CD4-positive, alpha-beta T cell (primary cell): ENCODE results near the gene SCAF4. TPM values are rescaled to one million over a fixed set of nuclear protein-coding genes. Genes with fewer than 3 reads are reported as not detected.
A peak's percentile ranks its signal among the peaks of the same experiment; 100 is the strongest.

Experiments used
- ATAC-seq: fragments of 200-7000 bp; cut with Tn5 transposase; one replicate; pipeline ENCODE4 v1.10.0; 2022; ENCODE audit warnings: mild to moderate bottlenecking; ENCODE audit not compliant: poor library complexity
- CTCF ChIA-PET: fragments of 350-600 bp; sonication (Branson Sonifier 250); formaldehyde crosslinking; loops from one replicate; lab custom pipeline; 2021; ENCODE audit warnings: antibody characterized with exemption, inconsistent platforms; lab: Charles Lee
- POLR2A ChIA-PET: fragments of 350-600 bp; sonication (Branson Sonifier 250); formaldehyde crosslinking; loops from one replicate; lab custom pipeline; 2021; ENCODE audit warnings: antibody characterized with exemption, inconsistent platforms; lab: Charles Lee
- DNase-seq, 14 experiments: peaks; one replicate each; pipeline ENCODE4 v3.0.0-alpha.2; 2013 to 2020; ENCODE audit warnings: mixed read lengths in 2 of 14
- H3K27ac ChIP-seq, 2 donors: one replicate each; pipeline versions ENCODE4 v1.5.1 to v1.7.0; 2013; ENCODE audit warnings: low read length in 2 of 2, low read depth in 1 of 2, mild to moderate bottlenecking in 1 of 2
- H3K27me3 ChIP-seq, 2 experiments: 1 replicate in 1 of 2; 2 replicates in 1 of 2; pipeline versions ENCODE4 v1.6.1 to v1.7.0; 2013; ENCODE audit warnings: low read length in 2 of 2, control low read depth in 1 of 2, mild to moderate bottlenecking in 1 of 2, moderate library complexity in 1 of 2; ENCODE audit not compliant: insufficient read depth in 2 of 2, control insufficient read depth in 1 of 2
- H3K36me3 ChIP-seq: one replicate; pipeline ENCODE4 v1.6.1; 2013; ENCODE audit warnings: low read length, control low read depth; ENCODE audit not compliant: insufficient read depth
- H3K4me1 ChIP-seq: one replicate; pipeline ENCODE4 v1.6.1; 2013; ENCODE audit warnings: low read length, control low read depth; ENCODE audit not compliant: insufficient read depth
- H3K4me3 ChIP-seq: one replicate; pipeline ENCODE4 v1.5.1; 2013; ENCODE audit warnings: mild to moderate bottlenecking, low read length, moderate library complexity
- H3K9me3 ChIP-seq, 2 experiments: 1 replicate in 1 of 2; 2 replicates in 1 of 2; pipeline versions ENCODE4 v1.6.1 to v1.7.0; 2013; ENCODE audit warnings: low read length in 2 of 2, mild to moderate bottlenecking in 2 of 2, control low read depth in 1 of 2, moderate library complexity in 1 of 2; ENCODE audit not compliant: control insufficient read depth in 1 of 2, insufficient read depth in 1 of 2
- H3K27ac Mint-ChIP-seq: one replicate; pipeline ENCODE4 v1.8.0; 2020; ENCODE audit warnings: mixed read lengths
- H3K27me3 Mint-ChIP-seq: one replicate; pipeline ENCODE4 v1.8.0; 2021; ENCODE audit warnings: mixed read lengths
- H3K36me3 Mint-ChIP-seq: one replicate; pipeline ENCODE4 v1.8.0; 2021; ENCODE audit warnings: low read depth, mixed read lengths
- H3K4me1 Mint-ChIP-seq: one replicate; pipeline ENCODE4 v1.8.0; 2021; ENCODE audit warnings: low read depth, mixed read lengths
- H3K4me3 Mint-ChIP-seq: one replicate; pipeline ENCODE4 v1.8.0; 2020; ENCODE audit warnings: mild to moderate bottlenecking, mixed read lengths
- H3K9me3 Mint-ChIP-seq: one replicate; pipeline ENCODE4 v1.8.0; 2020; ENCODE audit warnings: mixed read lengths
- intact Hi-C, 2 experiments: fragments of 100-400 bp; cut with DNase I in 1 of 2; cut with micrococcal nuclease in 1 of 2; formaldehyde crosslinking; loops; one replicate each; pipeline versions ENCODE4 v1.15.1 to v1.9.0; 2023 to 2025; cut with DNase I, micrococcal nuclease
- total RNA-seq, 174 experiments: library from RNA in 2 of 174; stranded (reverse) in 2 of 174; gene quantifications; one replicate each; pipeline ENCODE4 v1.2.3 and lab custom pipeline; 2021 to 2026
- TF ChIP-seq, protein P1 (sequence below): fragments of 200-600 bp; IDR thresholded peaks from one replicate; pipeline ENCODE4 v1.8.0; 2022; ENCODE audit warnings: antibody characterized with exemption, mild to moderate bottlenecking

Gene SCAF4
- total RNA-seq, 2 experiments from 2014 or later, result 56.1 to 57.8 TPM

DNA sequence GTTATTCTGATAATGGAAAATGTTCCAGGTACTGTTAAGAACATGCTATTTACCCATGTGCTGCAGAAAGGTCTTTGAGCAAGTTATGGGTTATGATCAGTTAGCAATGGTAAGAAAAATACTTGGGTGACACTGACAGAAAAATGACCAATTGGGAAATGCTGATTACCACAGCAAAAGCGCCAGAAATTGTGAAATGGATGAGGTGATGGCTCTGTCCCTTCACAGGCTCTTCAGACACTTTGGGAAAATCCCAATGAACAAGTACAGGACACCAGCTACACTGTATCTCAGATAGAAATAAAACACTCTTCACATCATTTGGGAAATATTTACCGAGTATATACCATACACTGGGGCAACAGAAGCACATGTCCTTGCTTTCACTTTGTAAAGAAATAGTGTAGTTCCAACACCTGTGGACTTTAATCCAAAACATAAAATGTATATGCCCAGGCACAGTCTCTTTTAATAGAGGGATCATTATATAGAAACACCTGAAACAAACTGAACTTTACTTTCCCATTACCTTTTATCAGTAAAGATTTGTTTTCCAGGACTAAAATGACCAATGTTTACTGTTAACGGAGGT, 58.5 kb downstream of the SCAF4 start:
- H3K36me3 Mint-ChIP-seq, result peaks cover 38% of the 10 kb centered on the region
- no peaks in the 10 kb centered on the region for H3K4me1 ChIP-seq
- ChIA-PET POLR2A (no interaction called here), CTCF (no interaction called here)
- H3K27me3 ChIP-seq, result no peaks in the 10 kb centered on the region
- ATAC-seq, result no peak
- H3K4me3 ChIP-seq, result no peak overlapping the region
- no peaks in the 10 kb centered on the region for H3K9me3 Mint-ChIP-seq
- H3K4me3 Mint-ChIP-seq, result no peak overlapping the region
- no peaks in the 10 kb centered on the region for H3K27me3 Mint-ChIP-seq
- no peak overlapping the region for H3K27ac ChIP-seq
- no peak for DNase-seq
- H3K36me3 ChIP-seq, result peaks cover 40% of the 10 kb centered on the region
- H3K9me3 ChIP-seq, result no peaks in the 10 kb centered on the region
- intact Hi-C loops, result no loop called here
- TF ChIP-seq, protein P1, sequence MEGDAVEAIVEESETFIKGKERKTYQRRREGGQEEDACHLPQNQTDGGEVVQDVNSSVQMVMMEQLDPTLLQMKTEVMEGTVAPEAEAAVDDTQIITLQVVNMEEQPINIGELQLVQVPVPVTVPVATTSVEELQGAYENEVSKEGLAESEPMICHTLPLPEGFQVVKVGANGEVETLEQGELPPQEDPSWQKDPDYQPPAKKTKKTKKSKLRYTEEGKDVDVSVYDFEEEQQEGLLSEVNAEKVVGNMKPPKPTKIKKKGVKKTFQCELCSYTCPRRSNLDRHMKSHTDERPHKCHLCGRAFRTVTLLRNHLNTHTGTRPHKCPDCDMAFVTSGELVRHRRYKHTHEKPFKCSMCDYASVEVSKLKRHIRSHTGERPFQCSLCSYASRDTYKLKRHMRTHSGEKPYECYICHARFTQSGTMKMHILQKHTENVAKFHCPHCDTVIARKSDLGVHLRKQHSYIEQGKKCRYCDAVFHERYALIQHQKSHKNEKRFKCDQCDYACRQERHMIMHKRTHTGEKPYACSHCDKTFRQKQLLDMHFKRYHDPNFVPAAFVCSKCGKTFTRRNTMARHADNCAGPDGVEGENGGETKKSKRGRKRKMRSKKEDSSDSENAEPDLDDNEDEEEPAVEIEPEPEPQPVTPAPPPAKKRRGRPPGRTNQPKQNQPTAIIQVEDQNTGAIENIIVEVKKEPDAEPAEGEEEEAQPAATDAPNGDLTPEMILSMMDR, result no peak
- peak overlapping the region; percentile 46 for H3K27ac Mint-ChIP-seq
- H3K4me1 Mint-ChIP-seq, result peaks cover 3% of the 10 kb centered on the region

DNA sequence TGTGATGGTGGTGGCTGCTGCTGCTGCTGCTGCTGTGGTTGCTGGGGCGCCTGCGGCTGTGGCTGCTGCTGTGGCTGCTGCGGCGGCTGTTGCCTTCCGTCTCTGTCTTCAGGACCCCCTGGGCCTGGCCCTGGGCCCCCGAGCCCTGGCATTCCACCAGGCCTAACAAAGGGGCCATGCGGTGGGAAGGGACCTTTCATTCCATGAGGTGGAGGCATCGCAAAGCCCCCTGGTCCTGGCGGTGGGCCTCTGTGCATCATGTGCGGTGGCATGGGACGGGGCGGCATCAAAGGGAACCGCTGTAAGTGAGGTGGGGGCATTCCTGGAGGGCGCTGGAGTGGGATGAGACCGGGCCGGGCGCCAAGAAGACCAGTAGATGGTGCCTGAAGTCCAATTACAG, 60.0 kb downstream of the SCAF4 start:
- no peak overlapping the region for H3K4me3 Mint-ChIP-seq
- Histone ChIP-seq H3K27me3 (no peaks in the 10 kb centered on the region), H3K4me3 (no peak overlapping the region), H3K36me3 (peaks cover 51% of the 10 kb centered on the region), H3K9me3 (no peaks in the 10 kb centered on the region), H3K27ac (no peak overlapping the region), H3K4me1 (no peaks in the 10 kb centered on the region)
- H3K4me1 Mint-ChIP-seq, result peaks cover 16% of the 10 kb centered on the region
- ATAC-seq (no peak), DNase-seq (no peak)
- CTCF ChIA-PET, result no interaction called here
- intact Hi-C loops, result no loop called here
- H3K9me3 Mint-ChIP-seq, result no peaks in the 10 kb centered on the region
- POLR2A ChIA-PET, result interaction anchor here (0.8 kb wide), 1 partner anchor 23 kb away, joined by 3 read pairs; no protein-coding TSS in a partner anchor
- TF ChIP-seq, protein P1, result no peak
- H3K27me3 Mint-ChIP-seq, result no peaks in the 10 kb centered on the region
- H3K36me3 Mint-ChIP-seq, result peaks cover 53% of the 10 kb centered on the region
- peak overlapping the region; percentile 71 for H3K27ac Mint-ChIP-seq

DNA sequence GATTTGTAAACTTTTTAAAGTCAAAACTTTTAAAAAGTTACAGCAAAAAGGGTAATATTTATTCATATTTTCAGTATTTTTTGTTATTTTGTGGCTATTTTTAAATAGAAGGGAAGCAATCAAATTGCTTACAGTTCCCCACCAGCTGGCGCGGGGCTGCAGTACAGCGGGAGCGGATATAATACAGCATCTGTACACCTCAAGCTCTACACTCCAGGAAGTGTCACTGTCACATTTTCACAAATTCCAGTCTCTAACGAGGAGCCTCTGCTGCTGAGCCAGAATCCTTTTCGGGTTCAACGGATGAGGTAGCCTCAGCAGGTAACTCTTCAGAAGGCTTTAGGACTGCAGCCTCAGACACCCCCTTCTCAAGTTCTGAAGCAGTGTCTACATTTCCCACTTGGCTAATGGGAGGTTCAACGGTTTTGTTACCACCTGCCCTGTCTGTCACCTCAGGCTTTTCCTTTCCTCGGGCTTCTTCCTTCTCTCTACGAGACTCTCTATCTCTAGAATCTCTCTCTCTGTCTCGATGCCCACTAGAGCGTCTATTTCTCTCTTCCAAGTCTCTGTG, 60.7 kb downstream of the SCAF4 start:
- Mint-ChIP-seq H3K4me3 (no peak overlapping the region), H3K36me3 (peaks cover 60% of the 10 kb centered on the region), H3K4me1 (peaks cover 23% of the 10 kb centered on the region), H3K27ac (peak overlapping the region; percentile 71), H3K27me3 (no peaks in the 10 kb centered on the region), H3K9me3 (no peaks in the 10 kb centered on the region)
- H3K4me3 ChIP-seq, result no peak overlapping the region
- H3K36me3 ChIP-seq, result peaks cover 58% of the 10 kb centered on the region
- intact Hi-C loops, result no loop called here
- no peaks in the 10 kb centered on the region for H3K27me3 ChIP-seq
- CTCF ChIA-PET, result no interaction called here
- no peaks in the 10 kb centered on the region for H3K9me3 ChIP-seq
- DNase-seq, result no peak
- TF ChIP-seq, protein P1, result no peak
- POLR2A ChIA-PET, result interaction anchor here (1.7 kb wide), 1 partner anchor 10 kb away, joined by 4 read pairs; no protein-coding TSS in a partner anchor
- peaks cover 2% of the 10 kb centered on the region for H3K4me1 ChIP-seq
- H3K27ac ChIP-seq, result no peak overlapping the region
- no peak for ATAC-seq
